Endometrial microvascular endothelial cells (primary cell): ENCODE data around the gene PRM3. TPM values are rescaled to one million over a fixed set of nuclear protein-coding genes. Genes with fewer than 3 reads are reported as not detected.

Experiments used
- total RNA-seq: library from RNA; depleted of rRNA; stranded (reverse); fragments of >200 nt; gene quantifications from one replicate; pipeline ENCODE4 v1.2.3, GENCODE V29; 2015; ENCODE audit errors: inconsistent ontology term

Gene PRM3
- total RNA-seq, 1 donor from 2014 or later, result not detected

Other genes with a start within 250 kb of the PRM3 start
- gene SOCS1, start 17.4 kb downstream of the PRM3 start, total RNA-seq, result 2.2 TPM
- gene TNP2, start 4.3 kb downstream of the PRM3 start, total RNA-seq, result not detected
- not detected for gene PRM2, start 2.9 kb upstream of the PRM3 start, total RNA-seq
- gene PRM1, start 7.7 kb upstream of the PRM3 start, total RNA-seq, result not detected
- gene RMI2, start 71.8 kb upstream of the PRM3 start, total RNA-seq, result 10.9 TPM